Measurements from ENCODE around the gene FGG. TPM values are rescaled to one million over a fixed set of nuclear protein-coding genes. Genes with fewer than 3 reads are reported as not detected.

The FGG gene
- total RNA-seq, 1 experiment from 2014 or later = not detected

GRCh38 chr4:154589296-154590197, 22.9 kb downstream of the FGG start:
- Mint-ChIP-seq H3K9me3 (no peaks in the 10 kb centered on the region), H3K4me1 (peaks cover 8 to 11% of the 10 kb centered on the region in 2 experiments), H3K4me3 (no peak overlapping the region), H3K27me3 (ENCODE audit: low read depth) (no peaks in the 10 kb centered on the region), H3K36me3 (ENCODE audit: insufficient read depth in 1 of 3, low read depth in 3 of 3) (no peaks in the 10 kb centered on the region), H3K27ac (no peak overlapping the region; a peak in 1 of 7 replicates)
- no peak overlapping the region for H2BK5ac ChIP-seq (ENCODE audit: insufficient read length, low read length)
- DNase-seq = no peak
- H3K14ac ChIP-seq (ENCODE audit: insufficient read depth, low read length) = no peak overlapping the region
- no peak overlapping the region for H4K8ac ChIP-seq (replicated peaks; ENCODE audit: insufficient read length, low read depth, low read length)
- no peaks in the 10 kb centered on the region for H3K9me3 ChIP-seq (ENCODE audit: control insufficient read depth, low read depth, low read length)
- TF ChIP-seq CTCF (conservative IDR thresholded peaks at IDR 0.05) = no peak
- no peak overlapping the region for H3K27ac ChIP-seq (ENCODE audit: insufficient read length, low read depth, low read length)
- H2BK12ac ChIP-seq (ENCODE audit: insufficient read length, low read depth, low read length) = no peak overlapping the region
- H2BK120ac ChIP-seq (ENCODE audit: low read depth, low read length, poor library complexity, severe bottlenecking) = no peak overlapping the region
- no peaks in the 10 kb centered on the region for H3K27me3 ChIP-seq (ENCODE audit: insufficient read depth, low read length)
- H3K56ac ChIP-seq (ENCODE audit: insufficient read length, low read depth, low read length) = no peak overlapping the region
- H2AFZ ChIP-seq (ENCODE audit: low read length) = no peak overlapping the region
- no peaks in the 10 kb centered on the region for H3K79me1 ChIP-seq (ENCODE audit: insufficient read depth, low read depth, low read length, poor library complexity, severe bottlenecking)
- no peaks in the 10 kb centered on the region for H3K79me2 ChIP-seq (ENCODE audit: insufficient read depth, low read length)
- no peak overlapping the region for H3K4me2 ChIP-seq (ENCODE audit: insufficient read depth, insufficient read length, low read length)
- no peak overlapping the region for H2AK5ac ChIP-seq (ENCODE audit: insufficient read length, low read length)
- H2BK20ac ChIP-seq (ENCODE audit: low read depth, low read length, poor library complexity, severe bottlenecking) = no peak overlapping the region
- no peak overlapping the region for H3K23ac ChIP-seq (ENCODE audit: insufficient read length, low read depth, low read length)
- no CpG with 5 or more reads among the region's 7 CpGs for WGBS (ENCODE audit: extremely low coverage, insufficient read length, low lambda C conversion rate)
- H3K18ac ChIP-seq (ENCODE audit: insufficient read length, low read depth, low read length) = no peak overlapping the region
- H3K9ac ChIP-seq (ENCODE audit: extremely low read depth, insufficient read length, low read length) = no peak overlapping the region
- no peaks in the 10 kb centered on the region for H3K23me2 ChIP-seq (ENCODE audit: insufficient read length, low read depth, low read length, poor library complexity, severe bottlenecking)
- H4K91ac ChIP-seq (ENCODE audit: insufficient read length, low read depth, low read length) = no peak overlapping the region
- H3K4ac ChIP-seq (ENCODE audit: low read depth, low read length) = no peak overlapping the region
- no peaks in the 10 kb centered on the region for H4K20me1 ChIP-seq (ENCODE audit: control insufficient read depth, insufficient read depth, insufficient read length)
- no peak overlapping the region for H2BK15ac ChIP-seq (ENCODE audit: low read depth, low read length)
- H3K4me1 ChIP-seq (ENCODE audit: insufficient read depth, low read length) = no peaks in the 10 kb centered on the region
- H3T11ph ChIP-seq (ENCODE audit: low read length) = no peak overlapping the region
- no peak overlapping the region for H4K5ac ChIP-seq (ENCODE audit: insufficient read length, low read depth, low read length)

Measured in H9 (cell line).